ENCODE measurements around the gene AGAP1. TPM values are rescaled to one million over a fixed set of nuclear protein-coding genes. Genes with fewer than 3 reads are reported as not detected.

Gene AGAP1
- total RNA-seq, 1 donor, result 12.3 TPM

- DNase-seq (ENCODE audit: low read depth), result no peak
- TF ChIP-seq, protein P1, sequence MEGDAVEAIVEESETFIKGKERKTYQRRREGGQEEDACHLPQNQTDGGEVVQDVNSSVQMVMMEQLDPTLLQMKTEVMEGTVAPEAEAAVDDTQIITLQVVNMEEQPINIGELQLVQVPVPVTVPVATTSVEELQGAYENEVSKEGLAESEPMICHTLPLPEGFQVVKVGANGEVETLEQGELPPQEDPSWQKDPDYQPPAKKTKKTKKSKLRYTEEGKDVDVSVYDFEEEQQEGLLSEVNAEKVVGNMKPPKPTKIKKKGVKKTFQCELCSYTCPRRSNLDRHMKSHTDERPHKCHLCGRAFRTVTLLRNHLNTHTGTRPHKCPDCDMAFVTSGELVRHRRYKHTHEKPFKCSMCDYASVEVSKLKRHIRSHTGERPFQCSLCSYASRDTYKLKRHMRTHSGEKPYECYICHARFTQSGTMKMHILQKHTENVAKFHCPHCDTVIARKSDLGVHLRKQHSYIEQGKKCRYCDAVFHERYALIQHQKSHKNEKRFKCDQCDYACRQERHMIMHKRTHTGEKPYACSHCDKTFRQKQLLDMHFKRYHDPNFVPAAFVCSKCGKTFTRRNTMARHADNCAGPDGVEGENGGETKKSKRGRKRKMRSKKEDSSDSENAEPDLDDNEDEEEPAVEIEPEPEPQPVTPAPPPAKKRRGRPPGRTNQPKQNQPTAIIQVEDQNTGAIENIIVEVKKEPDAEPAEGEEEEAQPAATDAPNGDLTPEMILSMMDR (IDR thresholded peaks at IDR 0.05; ENCODE audit: insufficient read depth, low read length), result no peak
- H3K4me3 ChIP-seq (ENCODE audit: low read depth, low read length), result no peak overlapping the region
Observed at GRCh38 chr2:235538144-235538639, 44.3 kb downstream of the AGAP1 start.

DNA sequence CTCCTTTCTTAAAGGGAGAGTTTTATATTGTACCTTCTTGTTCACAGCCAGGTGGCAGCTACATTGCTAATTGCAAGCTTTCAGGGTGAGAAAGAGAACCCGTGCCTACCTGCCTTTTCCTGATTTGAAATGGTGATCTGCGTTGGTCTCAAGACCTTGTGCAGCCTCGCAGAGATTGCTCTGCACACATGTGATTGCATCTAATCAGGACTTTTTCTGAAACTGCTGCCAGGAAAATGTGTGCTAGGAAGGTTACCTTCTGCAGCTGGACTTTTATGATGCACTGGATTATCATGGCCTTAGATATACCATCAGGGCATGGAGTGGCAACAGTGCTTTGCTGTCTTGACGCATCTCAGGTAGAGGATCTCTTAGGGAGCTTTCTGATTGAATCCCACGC lies 45.1 kb downstream of the AGAP1 start:
- DNase-seq (ENCODE audit: low read depth), result no peak
- TF ChIP-seq, protein P1 (IDR thresholded peaks at IDR 0.05; ENCODE audit: insufficient read depth, low read length), result no peak
- no peak overlapping the region for H3K4me3 ChIP-seq (ENCODE audit: low read depth, low read length)

DNA sequence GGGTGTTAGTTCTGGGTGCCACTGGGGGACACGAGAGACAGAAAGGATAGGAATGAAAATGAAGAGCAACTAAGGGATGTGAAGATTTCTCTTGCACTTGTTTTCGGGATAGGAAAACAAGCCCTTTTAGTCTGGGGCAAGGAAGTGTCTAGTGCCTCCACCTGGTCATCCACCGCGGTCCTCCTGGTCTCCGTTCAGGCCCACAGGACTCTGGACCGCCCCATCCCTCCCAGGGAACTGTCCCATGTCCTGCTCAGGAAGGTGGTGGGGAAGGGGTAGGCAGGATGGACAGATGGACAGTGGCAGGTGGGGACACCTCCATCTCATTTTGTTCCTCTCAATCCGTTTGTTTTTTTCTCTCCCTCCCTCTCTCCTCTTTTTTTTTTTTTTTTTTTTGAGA lies 45.9 kb downstream of the AGAP1 start:
- DNase-seq (ENCODE audit: low read depth), result no peak
- TF ChIP-seq, protein P1 (IDR thresholded peaks at IDR 0.05; ENCODE audit: insufficient read depth, low read length), result no peak
- no peak overlapping the region for H3K4me3 ChIP-seq (ENCODE audit: low read depth, low read length)

DNA sequence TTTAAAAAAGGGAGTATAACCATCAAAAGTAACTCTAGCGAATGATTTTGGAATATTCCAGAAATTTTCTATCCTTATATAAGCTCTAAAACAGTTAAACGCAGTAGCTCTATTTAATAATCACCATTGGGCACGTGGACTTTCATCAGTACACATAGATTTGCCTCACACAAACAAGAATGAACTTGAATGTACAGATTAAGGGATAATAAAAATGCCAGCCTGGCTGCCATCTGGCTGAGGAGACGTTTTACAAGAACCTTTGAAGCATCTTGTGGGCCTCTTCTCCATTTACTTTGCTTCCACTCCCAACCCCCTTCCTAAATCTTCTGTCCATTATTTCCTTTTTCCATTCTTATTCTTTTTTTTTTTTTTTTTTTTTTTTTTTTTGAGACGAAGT lies 47.2 kb downstream of the AGAP1 start:
- TF ChIP-seq, protein P1 (IDR thresholded peaks at IDR 0.05; ENCODE audit: insufficient read depth, low read length), result no peak
- no peak overlapping the region for H3K4me3 ChIP-seq (ENCODE audit: low read depth, low read length)
- no peak for DNase-seq (ENCODE audit: low read depth)

GRCh38 chr2:235541838-235542549 lies 48.2 kb downstream of the AGAP1 start:
- TF ChIP-seq, protein P1 (IDR thresholded peaks at IDR 0.05; ENCODE audit: insufficient read depth, low read length), result no peak
- no peak overlapping the region for H3K4me3 ChIP-seq (ENCODE audit: low read depth, low read length)
- DNase-seq (ENCODE audit: low read depth), result no peak

DNA sequence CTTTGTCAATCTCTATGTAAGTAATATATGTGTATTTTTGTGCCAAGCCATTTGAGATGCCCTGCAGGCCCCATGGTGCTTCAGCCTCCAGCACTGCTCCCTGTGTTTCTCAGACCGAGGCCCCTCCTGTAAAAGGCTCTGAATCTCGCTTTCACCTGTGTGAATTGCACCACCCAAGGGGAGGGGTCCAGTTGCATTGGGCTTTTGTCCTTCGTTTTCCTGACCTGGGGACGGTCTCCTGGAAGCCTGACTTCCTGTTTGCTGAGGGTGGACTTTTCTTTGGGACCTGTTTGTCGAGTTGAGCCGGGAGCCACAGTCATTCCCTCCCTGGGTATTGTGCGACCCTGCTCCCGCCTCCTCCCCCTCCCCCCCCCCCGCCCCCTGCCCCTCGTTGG lies 48.9 kb downstream of the AGAP1 start:
- no peak overlapping the region for H3K4me3 ChIP-seq (ENCODE audit: low read depth, low read length)
- no peak for DNase-seq (ENCODE audit: low read depth)
- TF ChIP-seq, protein P1 (IDR thresholded peaks at IDR 0.05; ENCODE audit: insufficient read depth, low read length), result no peak
